SIG-M5 (cell line): ENCODE measurements around the gene DNAJA4.

Experiments
- DNase-seq: peaks from one replicate; lab custom pipeline; 2025; lab: John Stamatoyannopoulos, UW

The DNAJA4 gene

DNA sequence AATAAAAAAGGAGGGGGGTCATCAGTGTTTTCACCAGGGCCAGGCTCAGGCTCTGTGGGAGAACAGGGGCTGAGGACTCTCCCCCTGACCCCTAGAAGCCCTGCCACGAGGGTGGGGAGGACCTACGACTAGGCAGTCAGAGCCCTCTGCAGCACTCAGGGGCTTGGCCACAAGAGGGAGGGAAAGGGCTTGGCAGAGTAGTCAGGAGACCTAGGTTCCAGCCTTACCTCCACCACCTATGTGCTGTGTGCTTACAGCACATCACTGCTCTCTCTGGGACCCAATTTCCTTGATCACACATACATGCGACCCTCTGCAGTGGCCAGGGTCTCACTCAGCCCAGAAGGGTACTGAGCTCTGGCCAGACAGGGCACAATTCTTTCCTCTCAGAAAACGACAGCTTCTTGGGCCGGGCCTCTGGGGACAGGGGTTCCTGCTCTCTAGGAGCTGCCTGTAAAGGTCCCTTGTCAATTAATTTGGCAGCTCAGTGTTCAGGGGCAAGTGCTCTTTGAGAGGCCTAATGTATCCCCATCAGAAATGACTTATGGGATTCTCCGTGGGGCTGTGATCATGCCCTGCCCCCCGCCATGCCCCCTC is 51.4 kb downstream of the DNAJA4 start:
- no peak for DNase-seq

DNA sequence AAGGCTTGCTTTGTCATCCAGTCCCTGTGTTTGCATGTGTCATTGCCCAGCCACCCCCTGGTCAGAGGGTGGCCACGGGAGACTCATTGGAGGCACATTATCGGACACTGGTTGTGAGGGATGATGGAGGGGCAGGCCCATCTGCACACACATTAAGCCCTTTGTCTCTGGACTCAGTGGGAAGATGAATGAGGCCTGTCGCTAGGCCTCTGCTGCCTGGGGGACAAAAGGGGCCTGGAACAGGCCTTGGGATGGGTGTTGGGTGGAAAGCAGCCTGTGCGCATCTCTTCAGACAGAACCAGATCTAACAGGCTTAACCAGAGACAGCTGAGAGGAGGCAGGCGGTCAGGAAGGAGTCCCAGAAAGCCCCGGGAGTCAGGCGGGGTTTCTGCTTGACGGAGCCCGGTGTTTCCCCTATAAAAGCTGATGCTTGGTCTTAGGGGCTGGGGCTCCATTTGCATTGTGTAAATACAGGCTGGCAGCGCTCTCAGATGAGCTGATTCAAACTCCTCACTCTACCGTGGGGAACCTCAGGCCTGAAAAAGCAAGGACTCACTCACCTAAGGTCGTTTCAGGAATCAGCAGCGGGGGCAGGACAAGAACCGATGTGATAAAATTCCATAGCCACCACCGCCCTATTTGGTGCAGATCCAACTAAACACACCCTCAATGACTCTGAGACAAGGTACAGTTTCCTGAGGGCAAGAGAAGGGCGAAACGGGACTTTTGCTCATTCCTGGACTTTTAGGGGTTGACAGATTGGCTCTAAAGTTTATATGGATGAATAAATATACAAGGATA is 52.1 kb downstream of the DNAJA4 start:
- DNase-seq = no peak

DNA sequence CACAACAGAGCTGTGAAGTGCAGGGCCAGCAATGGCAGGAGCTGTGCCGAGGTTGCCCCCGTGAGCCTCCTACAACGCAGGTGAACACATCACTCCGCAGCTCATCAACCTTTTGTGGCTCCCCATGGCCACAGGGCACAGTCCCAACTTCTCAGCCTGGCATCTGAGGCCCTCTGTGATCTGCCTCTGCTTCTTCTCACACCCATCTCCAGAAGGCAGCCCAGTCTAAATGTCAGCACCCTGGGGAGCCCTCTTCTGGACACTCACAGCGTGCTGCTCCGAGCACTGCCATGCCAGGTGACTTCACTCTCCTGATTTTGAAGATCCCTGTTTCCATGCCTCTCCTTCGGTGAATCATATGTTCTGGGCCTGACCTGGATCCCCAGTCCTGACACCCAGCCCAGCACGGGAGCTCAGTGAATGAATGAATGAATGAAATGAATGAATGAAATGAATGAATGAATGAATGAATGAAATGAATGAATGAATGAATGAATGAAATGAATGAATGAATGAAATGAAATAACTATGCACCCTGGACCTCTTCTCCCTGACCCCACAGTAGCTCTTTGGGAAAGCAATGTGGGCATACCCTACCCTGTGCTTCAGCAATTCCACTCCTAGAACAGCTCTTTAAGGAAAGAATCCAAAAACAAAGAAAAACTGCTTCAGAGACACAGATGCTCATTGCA is 52.9 kb downstream of the DNAJA4 start:
- no peak for DNase-seq

DNA sequence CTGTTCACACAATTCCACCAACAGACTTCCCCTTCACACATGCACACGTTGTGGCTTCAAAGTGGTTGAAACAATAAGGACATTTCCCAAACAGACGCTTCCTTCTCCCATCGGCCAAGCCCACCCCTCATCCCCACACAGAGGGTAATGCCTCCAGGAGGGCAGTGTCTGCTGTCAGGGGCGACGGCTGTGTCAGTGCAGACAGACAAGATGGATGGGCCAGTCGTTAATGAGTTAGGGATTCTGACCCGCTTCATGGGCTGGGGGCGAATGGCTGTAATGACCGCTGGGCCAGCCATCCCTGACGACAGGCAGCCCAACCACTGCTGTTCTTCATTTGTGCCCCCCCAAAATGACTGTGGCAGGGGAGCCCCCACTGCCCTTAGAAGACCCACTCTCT is 55.2 kb downstream of the DNAJA4 start:
- no peak for DNase-seq

DNA sequence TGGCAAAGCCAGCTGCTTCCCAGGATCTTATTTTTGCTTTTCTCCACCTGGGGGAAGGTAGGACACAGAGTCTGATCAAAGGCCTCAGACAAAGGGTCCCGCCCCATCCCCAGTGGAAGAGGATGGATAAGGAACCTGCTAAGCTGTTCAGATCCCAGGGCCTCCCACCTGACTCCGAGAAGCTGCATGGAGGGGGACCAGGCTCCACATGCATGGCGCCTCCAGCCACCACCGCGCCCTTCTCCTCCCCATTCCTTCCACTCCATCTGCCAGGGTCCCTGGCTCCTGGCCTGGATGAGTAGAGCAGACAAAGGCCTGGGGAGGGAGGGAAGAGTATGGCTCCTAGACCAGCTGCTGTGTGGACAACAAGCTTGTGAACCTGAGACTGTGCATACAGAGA is 55.8 kb downstream of the DNAJA4 start:
- no peak for DNase-seq

DNA sequence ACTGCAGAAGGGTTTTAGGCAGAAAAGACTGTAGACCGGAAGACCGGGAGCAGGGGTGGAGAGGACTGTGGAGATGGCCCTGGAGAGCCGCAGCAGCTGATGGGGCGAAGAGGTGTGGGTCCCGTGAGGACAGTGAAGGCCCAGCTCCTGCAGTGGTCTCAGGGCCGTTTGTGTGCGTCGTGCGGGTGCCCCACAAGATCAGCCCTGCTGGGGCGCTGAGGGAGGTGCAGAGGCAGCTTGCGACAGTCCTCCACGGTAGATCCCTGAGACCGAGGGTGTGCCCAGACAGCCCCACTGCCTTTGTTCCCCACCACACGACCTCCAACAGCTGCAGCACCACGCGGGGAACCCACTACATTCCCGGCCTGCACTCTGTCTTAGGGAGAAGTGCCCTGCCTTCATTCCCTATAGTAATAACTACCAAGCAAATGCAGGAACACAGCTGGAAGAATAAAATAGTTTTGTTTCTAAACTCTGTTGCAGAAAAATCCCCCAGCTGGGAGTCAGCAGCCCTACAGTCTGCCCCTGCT is 56.7 kb downstream of the DNAJA4 start:
- no peak for DNase-seq

DNA sequence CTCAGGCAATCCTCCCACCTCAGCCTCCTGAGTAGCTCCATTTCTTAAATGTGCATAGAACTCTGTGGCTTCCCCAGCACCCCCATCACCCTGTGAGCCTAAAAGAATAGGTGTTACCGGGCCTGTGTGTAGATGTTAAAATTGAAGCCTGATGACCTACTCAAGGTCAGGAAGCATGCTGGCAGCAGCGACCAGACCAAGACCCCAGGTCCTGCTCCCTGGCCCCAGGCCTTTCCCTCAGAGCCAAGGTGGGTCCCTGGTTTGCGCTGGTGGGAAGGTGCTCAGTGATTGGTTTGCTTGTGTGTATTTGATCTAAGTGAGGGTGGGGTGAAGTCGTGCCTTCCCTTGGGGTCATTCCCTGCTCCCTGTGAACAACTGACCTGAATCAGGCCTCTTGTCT is 57.4 kb downstream of the DNAJA4 start:
- DNase-seq = no peak

DNA sequence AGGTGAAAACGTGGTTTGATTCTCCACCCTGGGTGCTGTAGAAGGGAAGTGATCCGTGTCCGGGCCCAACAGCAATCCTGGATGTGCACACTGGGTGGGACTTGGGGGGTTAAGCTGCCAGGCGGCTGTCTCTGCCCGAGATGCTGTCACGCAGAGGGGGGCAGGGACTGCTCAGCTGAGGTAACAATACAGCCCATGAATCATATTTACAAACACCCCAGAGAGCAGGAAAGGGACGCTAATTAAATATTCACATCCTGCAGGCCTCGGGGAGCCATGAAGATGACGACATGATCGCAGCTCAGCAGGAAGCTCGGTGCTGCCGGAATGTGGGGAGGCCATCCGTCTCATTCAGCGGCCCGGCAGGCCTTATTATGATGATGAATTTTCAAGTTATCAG is 57.9 kb downstream of the DNAJA4 start:
- no peak for DNase-seq

DNA sequence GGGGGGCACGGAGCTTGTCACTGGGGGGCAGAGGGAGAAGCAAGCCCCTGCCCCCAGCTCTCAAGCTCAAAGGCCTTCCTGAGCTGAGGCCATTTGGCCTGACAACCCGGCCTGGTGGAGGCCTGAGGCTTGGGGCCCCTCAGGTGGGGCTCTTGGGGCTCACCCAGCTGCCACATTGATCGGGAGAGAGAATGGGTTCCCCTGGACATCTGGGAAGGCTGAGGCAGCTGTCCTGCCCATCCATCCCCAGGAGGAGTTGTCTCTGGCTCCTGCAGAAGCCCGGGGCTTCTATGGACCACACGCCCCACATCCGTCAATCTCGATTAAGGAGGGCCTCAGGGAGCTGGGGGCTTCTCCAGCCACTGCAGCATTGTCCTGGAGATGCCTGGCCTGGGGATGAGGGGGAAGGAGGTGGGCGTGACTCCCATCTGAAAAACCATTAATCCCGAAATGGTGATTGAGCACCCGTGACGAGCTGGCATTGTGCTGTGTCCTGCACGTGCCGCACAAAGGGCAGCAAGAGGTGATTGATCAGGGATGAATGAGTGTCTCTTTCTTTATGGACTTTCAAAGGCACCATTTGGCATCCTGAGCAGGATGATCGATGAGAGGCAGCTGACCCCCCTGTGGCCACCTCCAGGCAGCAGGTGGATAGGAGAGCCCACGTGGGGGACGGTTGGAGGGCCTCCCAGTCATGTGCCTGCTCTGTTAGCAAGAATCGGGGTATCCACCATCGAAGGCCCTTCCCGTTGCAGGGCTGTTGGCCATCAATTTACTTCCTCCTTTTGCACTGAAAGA is 58.6 kb downstream of the DNAJA4 start:
- DNase-seq = no peak

DNA sequence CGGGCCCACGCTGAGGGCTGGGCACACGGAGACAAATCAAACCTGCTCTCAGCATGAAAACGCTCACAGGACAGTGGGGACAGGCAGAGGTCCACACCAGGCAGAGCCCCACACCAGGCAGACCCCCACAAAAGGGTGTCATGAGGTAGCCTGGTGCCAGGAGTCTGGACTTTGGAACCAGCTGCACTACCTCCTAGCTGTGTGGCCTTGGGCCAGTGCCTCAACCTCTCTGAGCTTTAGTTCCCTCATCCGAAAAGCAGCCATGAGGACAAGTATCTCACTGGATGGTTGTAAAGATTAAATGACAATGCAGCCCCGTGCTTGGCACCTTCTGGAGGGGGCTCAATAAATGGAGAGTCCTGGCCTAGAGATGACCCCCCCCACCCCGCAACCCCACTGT is 59.3 kb downstream of the DNAJA4 start:
- DNase-seq = no peak

DNA sequence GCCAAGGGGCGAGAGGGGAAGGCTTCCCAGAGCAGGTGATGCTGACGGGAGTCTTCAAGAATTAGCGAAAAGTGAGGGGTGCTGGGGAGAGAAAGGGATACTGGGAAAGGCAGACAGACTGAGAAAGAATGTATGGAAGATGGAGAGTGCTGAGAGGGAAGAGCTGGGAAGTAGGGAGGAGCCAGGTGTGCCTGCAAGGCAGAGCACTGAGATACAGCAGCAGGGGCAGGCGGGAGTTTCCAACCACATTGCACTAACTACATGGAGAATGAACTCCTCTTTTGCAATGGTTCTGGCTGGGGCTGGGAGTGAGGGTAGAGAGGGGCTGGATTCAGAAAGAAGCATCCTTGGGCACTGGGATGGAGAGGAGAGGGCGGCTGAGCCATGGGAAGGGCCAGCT is 59.8 kb downstream of the DNAJA4 start:
- no peak for DNase-seq

DNA sequence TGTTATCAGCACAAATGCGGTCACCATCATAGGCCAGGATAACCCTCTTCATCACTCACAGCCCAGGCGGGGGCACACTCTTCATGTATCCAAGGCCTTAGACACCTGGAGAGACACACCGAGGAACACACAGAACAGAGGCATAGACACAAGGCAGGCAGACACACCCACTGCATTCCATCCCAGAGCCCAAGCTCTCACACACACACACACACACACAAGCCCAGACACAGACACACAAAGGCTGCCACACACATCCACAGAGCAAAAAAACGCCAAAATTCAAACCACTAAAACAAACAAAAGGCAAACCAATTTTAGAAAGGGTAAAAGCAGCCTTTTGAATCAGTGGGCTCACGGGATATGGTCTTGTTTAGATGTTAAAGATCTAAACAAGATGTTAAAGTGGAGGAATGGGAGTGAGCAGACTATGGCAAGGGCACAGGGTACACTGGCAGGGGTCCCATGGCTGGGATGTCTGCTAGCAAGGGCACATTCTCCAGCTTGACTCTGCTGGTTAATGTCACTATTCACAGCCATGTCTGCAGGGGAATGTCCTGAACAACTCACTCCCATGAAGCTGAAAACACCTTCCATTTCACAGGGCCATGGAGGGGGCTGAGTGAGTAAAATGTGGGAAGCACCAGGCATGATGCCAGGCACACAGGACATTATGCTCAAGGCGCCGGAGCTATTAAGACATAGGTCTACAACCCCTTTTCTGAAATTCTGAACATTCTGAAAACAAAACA is 60.9 kb downstream of the DNAJA4 start:
- no peak for DNase-seq

DNA sequence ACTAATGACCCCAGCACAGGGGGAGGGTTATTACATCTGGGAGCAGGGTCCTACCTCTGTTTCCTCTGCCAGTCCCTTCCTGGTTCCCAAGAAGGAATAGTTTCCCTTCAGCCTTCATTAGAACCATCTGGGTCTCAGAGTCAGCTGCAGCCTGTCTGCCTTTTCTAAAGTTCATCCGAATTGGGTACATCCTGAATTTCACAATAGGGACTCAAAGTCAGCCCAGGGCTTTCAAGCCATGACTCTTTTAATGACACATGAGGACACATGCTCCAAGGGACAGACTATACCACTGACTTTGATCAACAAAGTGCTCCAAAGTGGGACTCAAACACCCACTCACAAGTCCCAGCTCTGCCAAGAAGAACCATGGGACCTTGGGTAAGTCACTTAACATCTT is 63.1 kb downstream of the DNAJA4 start:
- no peak for DNase-seq

DNA sequence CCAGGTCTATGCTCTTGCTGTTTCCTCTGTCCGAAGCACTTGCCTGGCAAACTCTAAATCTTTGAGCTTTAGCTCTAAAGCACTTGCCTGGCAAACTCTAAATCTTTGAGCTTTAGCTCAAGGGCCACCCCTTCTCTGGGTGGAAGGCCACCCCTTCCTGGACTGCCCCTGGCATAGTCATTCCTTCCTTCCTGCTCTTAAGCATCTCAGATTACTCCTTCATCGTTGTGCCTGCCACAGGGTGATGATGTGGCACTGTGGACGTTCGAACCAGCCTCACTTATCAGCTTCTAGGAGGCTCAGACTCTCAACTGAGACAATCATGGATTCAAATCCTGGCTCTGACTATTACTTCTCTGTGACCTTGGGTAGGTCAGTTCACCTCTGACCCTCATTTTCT is 65.3 kb downstream of the DNAJA4 start:
- DNase-seq = no peak
